Astrocyte (in vitro differentiated cells and primary cell): ENCODE data around the gene PCGF3.

Source experiments
- EZH2 ChIP-seq: IDR thresholded peaks from 2 replicates; pipeline ENCODE4 v1.6.1; 2012; ENCODE audit warnings: mild to moderate bottlenecking, low read length, inconsistent platforms; ENCODE audit not compliant: insufficient read depth
- TF ChIP-seq, protein P1 (sequence below): IDR thresholded peaks from 2 replicates; pipeline ENCODE4 v1.5.1; 2011; ENCODE audit warnings: low read depth, mild to moderate bottlenecking, inconsistent platforms, low read length, moderate library complexity; ENCODE audit not compliant: insufficient read depth

DNA sequence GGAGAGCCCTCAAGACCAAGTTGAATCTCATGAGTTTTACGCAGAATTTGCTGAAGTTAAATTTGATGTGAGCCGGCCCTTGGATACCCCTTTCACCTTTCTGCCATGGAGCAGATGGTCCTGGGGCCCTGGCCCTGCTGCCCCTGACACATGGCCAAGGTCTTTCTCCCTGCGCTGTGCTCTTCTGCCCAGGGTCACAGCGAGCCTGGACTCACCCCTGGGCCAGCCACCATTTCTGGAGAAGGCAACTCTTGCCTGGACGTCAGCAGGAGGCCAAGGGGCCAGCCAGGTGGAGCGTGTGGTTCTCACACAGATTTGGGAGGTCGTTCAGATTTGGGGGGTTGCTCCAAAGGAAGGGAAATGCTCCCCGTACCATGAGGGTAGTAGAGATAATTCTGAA lies 30.0 kb downstream of the PCGF3 start:
- no peak for TF ChIP-seq EZH2
- TF ChIP-seq, protein P1, sequence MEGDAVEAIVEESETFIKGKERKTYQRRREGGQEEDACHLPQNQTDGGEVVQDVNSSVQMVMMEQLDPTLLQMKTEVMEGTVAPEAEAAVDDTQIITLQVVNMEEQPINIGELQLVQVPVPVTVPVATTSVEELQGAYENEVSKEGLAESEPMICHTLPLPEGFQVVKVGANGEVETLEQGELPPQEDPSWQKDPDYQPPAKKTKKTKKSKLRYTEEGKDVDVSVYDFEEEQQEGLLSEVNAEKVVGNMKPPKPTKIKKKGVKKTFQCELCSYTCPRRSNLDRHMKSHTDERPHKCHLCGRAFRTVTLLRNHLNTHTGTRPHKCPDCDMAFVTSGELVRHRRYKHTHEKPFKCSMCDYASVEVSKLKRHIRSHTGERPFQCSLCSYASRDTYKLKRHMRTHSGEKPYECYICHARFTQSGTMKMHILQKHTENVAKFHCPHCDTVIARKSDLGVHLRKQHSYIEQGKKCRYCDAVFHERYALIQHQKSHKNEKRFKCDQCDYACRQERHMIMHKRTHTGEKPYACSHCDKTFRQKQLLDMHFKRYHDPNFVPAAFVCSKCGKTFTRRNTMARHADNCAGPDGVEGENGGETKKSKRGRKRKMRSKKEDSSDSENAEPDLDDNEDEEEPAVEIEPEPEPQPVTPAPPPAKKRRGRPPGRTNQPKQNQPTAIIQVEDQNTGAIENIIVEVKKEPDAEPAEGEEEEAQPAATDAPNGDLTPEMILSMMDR, result no peak
